ENCODE data around the gene IPO4. TPM values are rescaled to one million over a fixed set of nuclear protein-coding genes. Genes with fewer than 3 reads are reported as not detected.

Gene IPO4
- total RNA-seq, 4 donors from 2014 or later, result 32.9 to 55.1 (median 40.4) TPM

DNA sequence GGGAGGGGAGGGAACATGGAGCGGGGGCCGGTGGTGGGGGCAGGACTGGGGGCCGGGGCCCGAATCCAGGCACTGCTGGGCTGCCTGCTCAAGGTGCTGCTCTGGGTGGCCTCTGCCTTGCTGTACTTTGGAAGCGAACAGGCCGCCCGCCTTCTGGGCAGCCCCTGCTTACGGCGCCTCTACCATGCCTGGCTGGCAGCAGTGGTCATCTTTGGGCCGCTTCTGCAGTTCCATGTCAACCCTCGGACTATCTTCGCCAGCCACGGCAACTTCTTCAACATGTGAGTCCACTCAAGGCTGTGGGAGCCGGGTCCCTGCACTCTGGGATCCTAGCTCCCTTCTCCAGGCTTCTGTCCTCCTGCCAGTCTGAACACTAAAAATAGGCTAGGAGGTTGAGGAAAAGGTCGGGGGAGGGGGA is 57.1 kb downstream of the IPO4 start:
- no peak for DNase-seq
- Histone ChIP-seq H3K4me1 (peaks cover 5 to 28% (median 7%) of the 10 kb centered on the region in 3 donors), H3K4me3 (no peak overlapping the region), H3K27me3 (no peaks in the 10 kb centered on the region), H3K36me3 (no peaks in the 10 kb centered on the region), H3K9me3 (no peaks in the 10 kb centered on the region), H3K27ac (peak overlapping the region in 2 of 4 donors; percentile 59 to 81)
- no peak for TF ChIP-seq POLR2A (IDR thresholded peaks at IDR 0.05)
- TF ChIP-seq, protein P1, sequence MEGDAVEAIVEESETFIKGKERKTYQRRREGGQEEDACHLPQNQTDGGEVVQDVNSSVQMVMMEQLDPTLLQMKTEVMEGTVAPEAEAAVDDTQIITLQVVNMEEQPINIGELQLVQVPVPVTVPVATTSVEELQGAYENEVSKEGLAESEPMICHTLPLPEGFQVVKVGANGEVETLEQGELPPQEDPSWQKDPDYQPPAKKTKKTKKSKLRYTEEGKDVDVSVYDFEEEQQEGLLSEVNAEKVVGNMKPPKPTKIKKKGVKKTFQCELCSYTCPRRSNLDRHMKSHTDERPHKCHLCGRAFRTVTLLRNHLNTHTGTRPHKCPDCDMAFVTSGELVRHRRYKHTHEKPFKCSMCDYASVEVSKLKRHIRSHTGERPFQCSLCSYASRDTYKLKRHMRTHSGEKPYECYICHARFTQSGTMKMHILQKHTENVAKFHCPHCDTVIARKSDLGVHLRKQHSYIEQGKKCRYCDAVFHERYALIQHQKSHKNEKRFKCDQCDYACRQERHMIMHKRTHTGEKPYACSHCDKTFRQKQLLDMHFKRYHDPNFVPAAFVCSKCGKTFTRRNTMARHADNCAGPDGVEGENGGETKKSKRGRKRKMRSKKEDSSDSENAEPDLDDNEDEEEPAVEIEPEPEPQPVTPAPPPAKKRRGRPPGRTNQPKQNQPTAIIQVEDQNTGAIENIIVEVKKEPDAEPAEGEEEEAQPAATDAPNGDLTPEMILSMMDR (IDR thresholded peaks at IDR 0.05), result no peak
- WGBS, 2 donors, result 85 to 100% methylated on average over 1 to 8 of the region's 15 CpGs
- intact Hi-C loops (cut with DNase I), result no loop called here

DNA sequence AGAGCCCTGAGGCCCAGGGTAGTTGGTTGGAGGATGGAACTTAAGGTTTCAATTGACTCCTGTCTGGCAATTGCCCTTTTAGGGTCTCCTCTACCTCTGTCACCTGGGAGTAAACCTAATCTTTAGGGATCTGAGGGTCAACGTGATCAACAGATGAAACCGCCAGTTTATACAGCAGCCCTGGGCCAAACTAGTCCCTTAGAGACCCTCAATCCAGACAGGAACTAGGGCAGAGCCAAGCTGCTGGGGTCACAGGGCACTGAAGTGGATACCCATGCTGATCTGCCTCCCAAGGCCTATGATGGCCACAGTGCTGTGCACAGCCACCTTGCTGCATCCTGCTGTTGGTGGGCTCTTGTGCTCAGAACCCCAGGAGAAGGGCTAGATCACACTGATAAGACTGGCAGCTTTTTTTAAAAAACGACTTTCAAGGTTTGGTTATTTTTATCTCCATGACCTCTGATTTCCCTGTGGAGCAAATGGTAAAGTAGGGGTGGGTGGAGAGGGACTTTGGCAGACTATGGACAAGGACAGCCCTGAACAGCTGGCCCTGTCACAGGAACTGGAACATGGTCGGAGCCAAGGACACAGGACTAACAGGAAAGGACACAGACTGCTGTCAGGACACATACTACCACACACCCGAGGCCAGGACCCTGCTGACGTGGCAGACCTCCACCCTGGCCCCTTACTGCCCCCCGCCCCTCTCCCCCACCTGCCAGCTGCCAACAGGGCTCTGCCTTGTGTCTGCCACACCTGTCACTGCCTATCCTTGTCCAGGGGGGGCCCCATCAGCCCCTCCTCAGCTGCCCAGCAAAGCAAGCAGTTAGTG is 57.7 kb downstream of the IPO4 start:
- peak overlapping the region in 2 of 4 donors; percentile 59 to 81 for H3K27ac ChIP-seq
- DNase-seq, result no peak
- 10 to 71% methylated on average over 1 to 5 of the region's 7 CpGs for WGBS, 2 donors
- H3K36me3 ChIP-seq, result no peaks in the 10 kb centered on the region
- intact Hi-C loops (cut with DNase I), result no loop called here
- no peaks in the 10 kb centered on the region for H3K27me3 ChIP-seq
- TF ChIP-seq, protein P1 (IDR thresholded peaks at IDR 0.05), result no peak
- TF ChIP-seq POLR2A (IDR thresholded peaks at IDR 0.05), result no peak
- peaks cover 4 to 25% (median 5%) of the 10 kb centered on the region in 3 donors for H3K4me1 ChIP-seq
- no peak overlapping the region for H3K4me3 ChIP-seq
- no peaks in the 10 kb centered on the region for H3K9me3 ChIP-seq

DNA sequence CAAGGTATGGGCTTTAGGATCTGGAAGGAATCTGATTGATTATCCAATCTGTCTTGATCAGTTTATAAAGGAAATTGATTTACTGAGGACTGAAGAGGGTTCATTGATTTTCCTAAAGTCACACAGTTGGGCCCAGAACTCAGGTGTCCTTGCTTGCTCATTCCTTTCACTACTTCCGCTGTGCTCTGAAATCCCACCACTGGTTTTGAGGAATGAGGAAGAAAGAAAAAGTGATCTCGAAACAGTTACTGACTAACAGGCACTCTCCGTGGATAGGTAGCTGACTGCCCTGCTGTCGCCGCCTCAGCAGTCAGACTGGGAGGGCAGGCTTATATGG is 58.3 kb downstream of the IPO4 start, which contains the start of gene FITM1:
TSS of gene FITM1 (plus strand) at position 280 of the 337 bp plus-strand sequence. CDS start 905 bp downstream, outside the sequence.
- WGBS, 2 donors, result 84 to 91% methylated on average over 5 of the region's 5 CpGs
- no peak for TF ChIP-seq POLR2A (IDR thresholded peaks at IDR 0.05)
- TF ChIP-seq, protein P1 (IDR thresholded peaks at IDR 0.05), result no peak
- Histone ChIP-seq H3K9me3 (no peaks in the 10 kb centered on the region), H3K36me3 (no peaks in the 10 kb centered on the region), H3K27me3 (no peaks in the 10 kb centered on the region), H3K27ac (peak within 1 kb of the TSS in 2 of 4 donors; percentile 59 to 81), H3K4me3 (no peak within 1 kb of the TSS), H3K4me1 (peaks cover 3 to 22% (median 3%) of the 10 kb centered on the region in 3 donors)
- intact Hi-C loops (cut with DNase I), result no loop called here
- no peak for DNase-seq

Small RNA genes within 50 kb of the gene (small RNA-seq; reads per million reads assigned to genes)
- gene AL136295.4, result 0 reads per million in 4 donors
- gene CHMP4A, result 0 to 0.60 (median 0) reads per million in 4 donors
- 0 to 0.15 (median 0.04) reads per million in 4 donors for gene IPO4
- 0 reads per million in 4 donors for gene IRF9
- 0 to 0.21 (median 0) reads per million in 4 donors for gene MDP1
- 0.21 to 1.5 (median 1.1) reads per million in 4 donors for gene RNA5SP383

Other genes with a start within 250 kb of the IPO4 start
- gene DHRS4, start 235.0 kb downstream of the IPO4 start, total RNA-seq, result 10 to 100 TPM; 27.5 to 46.0 (median 38.0) TPM
- gene DHRS4L2, start 199.9 kb downstream of the IPO4 start, total RNA-seq, result 10 to 100 TPM in 3 of 4 donors, 1 to 10 TPM in 1; 9.4 to 35.6 (median 27.2) TPM
- gene CARMIL3, start 136.8 kb downstream of the IPO4 start, total RNA-seq, result 1 to 10 TPM in 2 of 4 donors, under 1 TPM in 2; 0.38 to 1.2 (median 0.86) TPM
- gene CPNE6, start 117.3 kb downstream of the IPO4 start, total RNA-seq, result not detected
- 10 to 100 TPM; 10.5 to 13.5 (median 12.8) TPM for gene PCK2, start 94.5 kb downstream of the IPO4 start, total RNA-seq
- gene DCAF11, start 74.0 kb downstream of the IPO4 start, total RNA-seq, result 100 to 1,000 TPM in 1 of 4 donors, 10 to 100 TPM in 3; 55.4 to 114 (median 79.3) TPM
- gene NRL, start 73.9 kb downstream of the IPO4 start, total RNA-seq, result 1 to 10 TPM in 3 of 4 donors, under 1 TPM in 1; 0.79 to 4.5 (median 3.3) TPM
- 1 to 10 TPM in 1 of 4 donors, under 1 TPM in 2, not detected in 1; 0.42 to 3.7 (median 0.95) TPM for gene FITM1, start 58.2 kb downstream of the IPO4 start, total RNA-seq
- gene PSME1, start 52.6 kb downstream of the IPO4 start, total RNA-seq, result 100 to 1,000 TPM; 100 to 256 (median 116) TPM
- gene EMC9, start 47.2 kb downstream of the IPO4 start, total RNA-seq, result 10 to 100 TPM in 3 of 4 donors, 1 to 10 TPM in 1; 6.0 to 12.1 (median 10.9) TPM
- 100 to 1,000 TPM in 1 of 4 donors, 10 to 100 TPM in 3; 44.4 to 110 (median 77.2) TPM for gene PSME2, start 42.2 kb downstream of the IPO4 start, total RNA-seq
- 10 to 100 TPM; 26.8 to 35.6 (median 32.4) TPM for gene RNF31, start 41.3 kb downstream of the IPO4 start, total RNA-seq
- 10 to 100 TPM; 21.9 to 52.2 (median 45.9) TPM for gene IRF9, start 27.6 kb downstream of the IPO4 start, total RNA-seq
- 1 to 10 TPM in 3 of 4 donors, under 1 TPM in 1; 0.47 to 7.4 (median 3.0) TPM for gene REC8, start 16.7 kb downstream of the IPO4 start, total RNA-seq
- gene TM9SF1, start 6.6 kb upstream of the IPO4 start, total RNA-seq, result 10 to 100 TPM; 36.4 to 51.3 (median 44.6) TPM
- not detected for gene TSSK4, start 16.9 kb upstream of the IPO4 start, total RNA-seq
- gene CHMP4A, start 24.7 kb upstream of the IPO4 start, total RNA-seq, result 10 to 100 TPM; 23.6 to 80.7 (median 62.8) TPM
- gene MDP1, start 27.2 kb upstream of the IPO4 start, total RNA-seq, result 10 to 100 TPM in 2 of 4 donors, 1 to 10 TPM in 2; 1.4 to 12.4 (median 8.6) TPM
- gene NEDD8, start 43.6 kb upstream of the IPO4 start, total RNA-seq, result 100 to 1,000 TPM in 3 of 4 donors, 10 to 100 TPM in 1; 93.1 to 182 (median 121) TPM
- gene GMPR2, start 44.1 kb upstream of the IPO4 start, total RNA-seq, result 10 to 100 TPM; 18.5 to 47.7 (median 33.1) TPM
- 10 to 100 TPM; 46.3 to 94.3 (median 56.1) TPM for gene TINF2, start 53.8 kb upstream of the IPO4 start, total RNA-seq
- 1,000 to 10,000 TPM in 2 of 4 donors, 100 to 1,000 TPM in 2; 566 to 1,879 (median 1,037) TPM for gene TGM1, start 74.4 kb upstream of the IPO4 start, total RNA-seq
- 100 to 1,000 TPM in 2 of 4 donors, 10 to 100 TPM in 2; 68.9 to 171 (median 108) TPM for gene RABGGTA, start 82.8 kb upstream of the IPO4 start, total RNA-seq
- gene DHRS1, start 111.0 kb upstream of the IPO4 start, total RNA-seq, result 100 to 1,000 TPM in 2 of 4 donors, 10 to 100 TPM in 2; 81.6 to 164 (median 101) TPM
- 10 to 100 TPM; 18.0 to 29.8 (median 25.0) TPM for gene NOP9, start 111.0 kb upstream of the IPO4 start, total RNA-seq
- gene CIDEB, start 119.2 kb upstream of the IPO4 start, total RNA-seq, result 10 to 100 TPM; 18.3 to 41.4 (median 30.4) TPM
- 100 to 1,000 TPM in 3 of 4 donors, 10 to 100 TPM in 1; 66.0 to 169 (median 123) TPM for gene LTB4R2, start 121.3 kb upstream of the IPO4 start, total RNA-seq
- gene LTB4R, start 122.7 kb upstream of the IPO4 start, total RNA-seq, result 10 to 100 TPM; 47.9 to 99.9 (median 85.4) TPM
- 10 to 100 TPM in 2 of 4 donors, 1 to 10 TPM in 2; 3.1 to 23.1 (median 11.7) TPM for gene ADCY4, start 146.3 kb upstream of the IPO4 start, total RNA-seq
- 10 to 100 TPM; 10.3 to 21.4 (median 12.7) TPM for gene RIPK3, start 151.2 kb upstream of the IPO4 start, total RNA-seq
- gene NFATC4, start 179.4 kb upstream of the IPO4 start, total RNA-seq, result 10 to 100 TPM in 2 of 4 donors, 1 to 10 TPM in 2; 2.7 to 22.5 (median 9.2) TPM
- 10 to 100 TPM in 3 of 4 donors, 1 to 10 TPM in 1; 4.7 to 14.7 (median 11.8) TPM for gene NYNRIN, start 210.2 kb upstream of the IPO4 start, total RNA-seq
- gene CBLN3, start 240.9 kb upstream of the IPO4 start, total RNA-seq, result under 1 TPM in 3 of 4 donors, not detected in 1; 0.13 to 0.95 (median 0.85) TPM
- 10 to 100 TPM; 35.6 to 68.9 (median 42.9) TPM for gene KHNYN, start 241.1 kb upstream of the IPO4 start, total RNA-seq